Medulla oblongata (tissue), 1 donor: ENCODE measurements around the gene SIPA1.
A peak's percentile ranks its signal among the peaks of the same experiment; 100 is the strongest.

ENCODE experiments used
- DNase-seq: peaks from one replicate; pipeline ENCODE4 v3.0.0-alpha.2; 2015; ENCODE audit errors: extremely low spot score

The SIPA1 gene

DNA sequence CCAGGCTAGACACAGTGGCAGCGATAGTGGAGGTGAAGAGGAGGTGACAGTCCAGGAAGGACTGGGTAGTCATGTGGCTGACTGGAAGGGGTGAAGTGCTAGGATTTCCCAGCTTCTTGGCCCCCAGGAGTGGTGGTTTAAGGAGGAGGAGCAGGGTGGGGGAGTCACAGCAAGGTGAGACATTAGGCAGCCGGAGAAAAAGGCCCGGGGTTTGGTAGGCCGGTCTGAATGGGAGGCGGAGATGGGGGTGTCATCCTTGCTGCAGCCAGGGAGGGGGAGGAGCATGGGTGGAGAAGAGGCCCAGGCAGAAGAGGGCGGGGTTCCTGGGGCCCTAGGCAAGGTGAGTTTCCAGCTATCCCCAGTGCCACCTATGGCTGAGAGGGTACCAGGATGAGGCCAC, 6.1 kb downstream of the SIPA1 start:
- no peak for DNase-seq

DNA sequence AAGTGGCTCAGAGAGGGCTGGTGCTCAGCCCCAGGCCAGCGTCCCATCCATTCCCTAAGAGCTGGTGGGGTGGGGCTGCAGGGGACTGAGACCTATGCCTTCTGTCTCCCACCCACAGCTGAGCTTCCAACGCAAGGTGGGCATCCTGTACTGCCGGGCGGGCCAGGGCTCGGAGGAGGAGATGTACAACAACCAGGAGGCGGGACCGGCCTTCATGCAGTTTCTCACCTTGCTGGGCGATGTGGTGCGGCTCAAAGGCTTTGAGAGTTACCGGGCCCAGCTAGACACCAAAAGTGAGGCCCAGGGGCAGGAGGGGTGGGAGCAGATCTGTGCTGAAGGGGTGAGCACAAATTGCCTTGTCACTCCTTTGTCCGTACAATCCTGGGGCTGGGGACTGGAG, 6.9 kb downstream of the SIPA1 start:
- DNase-seq: no peak

- DNase-seq: no peak
Measured at GRCh38 chr11:65645710-65646109, 7.8 kb downstream of the SIPA1 start.

DNA sequence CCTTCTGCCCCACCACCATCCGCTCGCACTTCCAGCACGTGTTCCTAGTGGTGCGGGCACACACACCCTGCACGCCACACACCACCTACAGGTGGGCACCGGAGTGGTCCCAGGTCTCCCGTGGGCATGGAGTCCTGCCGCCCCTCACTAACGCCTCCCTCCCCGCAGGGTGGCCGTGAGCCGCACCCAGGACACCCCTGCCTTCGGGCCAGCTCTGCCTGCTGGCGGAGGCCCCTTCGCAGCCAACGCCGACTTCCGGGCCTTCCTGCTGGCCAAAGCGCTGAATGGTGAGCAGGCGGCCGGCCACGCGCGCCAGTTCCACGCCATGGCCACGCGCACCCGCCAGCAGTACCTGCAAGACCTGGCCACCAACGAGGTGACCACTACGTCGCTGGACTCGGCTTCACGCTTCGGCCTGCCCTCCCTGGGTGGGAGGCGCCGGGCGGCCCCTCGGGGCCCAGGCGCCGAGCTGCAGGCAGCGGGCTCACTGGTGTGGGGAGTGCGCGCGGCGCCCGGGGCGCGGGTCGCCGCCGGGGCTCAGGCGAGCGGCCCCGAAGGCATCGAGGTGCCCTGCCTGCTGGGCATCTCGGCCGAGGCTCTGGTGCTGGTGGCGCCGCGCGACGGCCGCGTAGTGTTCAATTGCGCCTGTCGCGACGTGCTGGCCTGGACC, 8.5 kb downstream of the SIPA1 start:
- DNase-seq: no peak

GRCh38 chr11:65646958-65647701, 9.2 kb downstream of the SIPA1 start:
- peak; percentile 56 for DNase-seq

GRCh38 chr11:65648997-65649493, 11.1 kb downstream of the SIPA1 start:
- DNase-seq: peak; percentile 29

DNA sequence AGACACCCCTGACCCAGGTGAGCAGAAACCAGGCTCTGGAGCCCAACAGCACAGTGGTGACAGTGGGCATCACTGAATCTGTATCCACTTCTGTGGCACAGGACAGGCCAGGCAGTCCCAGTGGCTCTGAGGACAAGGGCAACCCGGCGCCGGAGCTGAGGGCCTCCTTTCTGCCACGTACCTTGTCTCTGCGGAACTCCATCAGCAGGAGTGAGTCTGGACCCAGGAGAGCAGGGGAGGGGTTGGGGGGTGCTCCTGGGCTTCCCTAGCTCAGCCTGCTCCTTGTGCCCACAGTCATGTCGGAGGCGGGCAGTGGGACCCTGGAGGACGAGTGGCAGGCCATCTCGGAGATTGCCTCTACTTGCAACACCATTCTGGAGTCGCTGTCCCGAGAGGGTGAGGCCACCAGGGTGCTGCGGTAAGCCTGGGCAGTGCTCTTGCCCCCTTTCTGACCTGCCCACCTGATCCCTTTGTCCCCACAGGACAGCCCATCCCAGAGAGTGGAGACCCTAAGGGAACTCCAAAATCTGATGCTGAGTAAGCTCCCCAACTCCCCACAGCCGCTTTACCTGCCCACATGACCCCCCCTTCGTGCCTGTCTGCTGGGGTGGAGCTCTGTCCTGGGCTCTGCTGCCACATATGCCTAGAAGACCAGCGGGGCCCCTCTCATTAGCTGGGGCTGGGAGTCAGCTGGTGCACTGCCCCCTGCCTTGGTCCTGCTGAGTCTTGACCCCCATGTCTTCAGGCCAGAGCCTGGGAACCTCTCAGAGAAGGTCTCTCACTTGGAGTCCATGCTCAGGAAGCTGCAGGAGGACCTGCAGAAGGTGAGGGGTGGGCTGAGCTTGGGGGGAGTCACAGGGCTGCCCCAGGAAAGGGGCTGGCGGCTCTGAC, 12.0 kb downstream of the SIPA1 start:
- DNase-seq: no peak

GRCh38 chr11:65650547-65651338, 12.8 kb downstream of the SIPA1 start:
- DNase-seq: no peak

DNA sequence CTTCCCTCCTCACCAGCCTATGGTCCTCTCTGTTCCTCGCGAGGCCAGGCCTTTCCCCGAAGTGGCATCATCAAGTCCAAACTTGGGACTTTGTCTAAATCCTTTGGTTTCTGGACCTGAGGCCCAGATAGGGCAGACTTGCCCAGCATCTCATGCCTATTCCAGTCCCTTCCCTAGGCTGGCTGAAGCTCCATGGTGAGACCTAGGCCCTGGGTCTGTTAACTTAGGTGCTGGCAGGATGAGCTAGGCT, 13.4 kb downstream of the SIPA1 start:
- no peak for DNase-seq

DNA sequence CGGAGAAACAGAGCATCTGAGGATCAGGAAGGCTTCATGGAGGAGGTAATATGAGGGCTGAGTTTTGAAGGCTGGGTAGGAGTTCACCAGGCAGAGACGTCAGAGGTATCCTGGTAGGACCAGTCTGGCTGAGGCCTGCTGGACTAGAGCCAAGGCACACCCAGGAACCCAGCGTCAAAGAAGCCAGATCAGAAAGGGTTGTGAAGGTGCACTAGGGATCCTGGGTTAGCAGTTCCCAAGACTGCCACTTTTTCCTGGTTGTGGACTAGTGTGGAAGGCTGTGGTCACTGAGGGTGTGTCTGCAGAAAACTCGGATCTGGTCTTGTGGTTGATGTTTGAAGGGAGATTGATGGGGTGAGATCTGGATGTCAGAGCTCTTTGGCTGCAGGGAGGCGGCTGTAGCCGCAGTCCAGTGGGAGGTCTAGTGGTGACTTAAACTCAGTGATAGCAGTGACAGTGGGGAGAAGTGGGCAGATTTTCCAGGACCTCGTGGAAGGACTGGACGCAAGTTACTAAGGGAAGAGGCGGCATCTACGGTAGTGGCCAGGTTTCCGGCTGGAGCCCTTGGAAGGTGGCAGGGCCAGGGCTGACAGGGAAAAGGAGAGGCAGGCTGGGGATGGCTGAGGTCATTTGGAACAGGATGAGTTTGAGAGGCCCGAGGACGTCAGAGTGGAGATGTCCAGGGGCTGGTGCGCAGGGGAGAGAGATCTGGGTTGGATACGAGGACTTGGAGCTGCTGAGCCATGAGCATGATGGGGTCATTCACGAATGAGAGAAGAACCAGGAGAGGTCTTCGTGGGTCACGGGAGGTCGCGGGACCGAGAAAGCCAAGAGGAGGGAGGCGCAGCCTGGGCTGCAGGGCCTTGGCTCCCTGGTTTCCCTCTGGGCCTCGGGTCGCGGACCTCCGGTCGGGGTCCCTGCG, 13.9 kb downstream of the SIPA1 start:
- DNase-seq: no peak

DNA sequence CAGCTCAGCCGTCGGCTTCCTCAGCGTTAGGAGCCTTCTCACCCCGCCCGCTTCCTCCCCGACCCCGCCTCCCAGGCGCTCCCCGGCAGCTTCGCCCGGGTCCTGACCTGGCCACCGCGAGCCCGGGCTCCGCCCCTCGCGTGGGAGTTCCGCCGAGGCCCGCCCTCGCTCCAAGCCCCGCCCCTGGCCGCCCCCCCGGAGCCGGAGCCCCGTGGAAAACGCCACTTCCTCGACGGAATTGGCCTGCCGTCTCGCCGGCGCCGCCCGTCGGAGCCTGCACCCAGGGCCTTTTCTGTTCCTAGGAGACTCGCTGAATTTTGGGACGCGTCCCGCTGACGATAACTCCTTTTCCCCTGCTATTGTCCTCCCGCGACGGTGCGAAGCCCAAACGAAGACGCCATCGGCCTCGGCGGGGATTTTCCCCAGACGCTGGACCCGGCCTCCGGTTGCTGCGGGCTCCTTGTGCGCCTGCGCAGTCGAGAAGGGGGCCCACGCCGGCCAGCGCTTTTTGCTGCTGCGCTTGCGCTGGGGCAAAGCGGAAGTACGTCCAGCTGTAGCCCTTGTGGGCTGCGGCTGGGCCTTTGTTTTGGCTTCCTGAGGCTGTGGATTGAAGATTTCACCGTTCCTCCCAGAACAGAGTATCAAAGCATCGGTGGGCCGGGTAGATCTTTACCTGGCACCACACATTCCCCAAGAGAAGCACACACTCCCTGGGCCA, 14.8 kb downstream of the SIPA1 start:
- DNase-seq: peak; percentile 95

DNA sequence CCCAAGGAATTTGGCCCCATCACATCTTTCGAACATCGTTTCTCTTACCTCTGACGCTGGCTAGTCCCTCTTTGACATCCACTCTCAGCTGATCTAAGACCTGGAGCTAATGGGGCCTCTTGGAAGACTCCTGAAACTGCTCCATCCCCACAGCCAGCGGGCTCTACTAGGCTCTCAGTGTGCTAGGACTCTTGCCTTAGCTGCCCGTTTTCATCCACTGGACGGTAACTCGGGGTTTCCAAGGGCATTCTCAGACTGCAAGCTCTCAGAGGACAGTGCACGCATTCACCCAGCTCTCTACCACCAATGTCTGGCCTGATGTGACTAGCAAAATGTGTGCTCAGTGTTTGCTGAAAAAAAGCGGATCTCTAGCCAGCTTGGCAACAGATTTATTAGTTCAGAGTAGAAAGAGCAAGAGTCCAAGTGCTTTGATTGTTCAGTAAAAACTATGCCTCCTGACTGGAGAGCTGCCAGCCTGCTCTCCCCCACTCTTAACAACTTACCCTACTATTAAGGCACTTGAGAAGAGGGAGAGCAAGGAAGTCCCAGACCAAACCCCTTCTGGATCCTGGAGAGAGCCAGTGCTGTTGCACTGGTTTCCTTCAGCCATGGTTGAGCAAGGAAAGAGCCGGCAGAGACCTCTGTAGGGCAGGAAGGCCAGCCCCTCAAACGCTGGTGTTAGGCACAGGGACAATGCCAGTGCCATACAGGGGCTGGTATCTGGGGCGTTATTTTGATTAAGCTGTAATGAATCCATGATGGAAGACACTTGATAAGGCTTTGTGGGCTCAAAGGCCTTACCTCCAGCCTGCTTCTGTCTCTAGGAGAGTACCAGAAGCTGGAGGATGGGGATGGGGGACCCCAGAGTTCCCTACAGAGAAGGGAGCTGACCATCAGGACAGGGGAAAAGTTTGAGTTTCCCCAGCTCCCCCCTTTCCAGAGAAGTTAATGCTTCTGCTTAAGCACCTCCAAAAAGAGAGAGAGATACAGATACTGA, 15.6 kb downstream of the SIPA1 start:
- DNase-seq: peak; percentile 64

DNA sequence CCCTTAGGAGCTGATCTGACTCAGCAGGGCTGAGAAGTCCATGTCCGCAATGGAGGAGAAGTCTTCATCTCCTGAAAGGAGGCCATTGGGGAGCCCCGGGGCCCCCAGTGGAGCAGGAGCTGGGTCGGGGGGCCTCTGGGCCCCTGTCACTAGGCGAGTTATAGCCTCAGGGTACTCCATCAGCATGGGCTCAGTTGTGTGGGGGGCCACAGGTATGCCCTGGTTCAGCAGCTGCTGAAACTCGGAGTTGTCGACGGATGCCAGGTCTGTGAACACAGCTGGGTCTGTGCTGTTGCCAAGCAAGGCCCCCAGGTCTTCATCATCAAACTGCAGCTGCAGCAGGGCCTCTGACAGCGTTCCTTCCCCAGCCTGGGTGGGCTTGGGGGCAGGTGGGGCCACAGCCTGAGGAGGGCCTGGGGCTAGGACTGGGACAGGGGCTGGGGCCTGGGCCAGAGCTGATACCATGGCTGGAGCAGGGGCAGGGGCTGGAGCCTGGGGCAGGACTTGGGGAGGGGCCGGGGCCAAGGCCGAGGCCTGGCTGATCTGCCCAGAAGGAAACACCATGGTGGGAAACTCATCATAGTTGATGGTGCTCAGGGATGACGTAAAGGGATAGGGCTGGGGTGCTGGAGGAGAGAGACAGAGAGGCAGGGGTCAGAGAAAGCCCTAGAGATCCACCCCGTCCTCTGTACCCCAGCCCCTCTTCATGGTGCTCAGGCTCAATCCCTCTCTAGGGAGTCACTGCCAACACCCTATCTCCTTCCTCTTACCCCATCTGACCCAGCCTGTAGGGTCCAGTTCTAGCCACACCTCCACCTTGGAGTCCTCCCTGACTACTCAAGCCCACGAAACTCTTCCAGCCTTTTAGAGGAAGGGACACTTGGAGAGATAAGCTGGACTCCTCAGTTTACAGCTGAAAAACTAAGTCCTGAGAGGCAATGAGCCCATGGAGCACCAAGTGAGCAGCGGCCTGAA, 16.8 kb downstream of the SIPA1 start:
- DNase-seq: no peak

GRCh38 chr11:65655570-65656332, 17.9 kb downstream of the SIPA1 start:
- no peak for DNase-seq

- no peak for DNase-seq
Measured at GRCh38 chr11:65657426-65657825, 19.5 kb downstream of the SIPA1 start.

GRCh38 chr11:65658174-65659021, 20.5 kb downstream of the SIPA1 start:
- no peak for DNase-seq
